GM12801 (cell line): ENCODE measurements around the gene CSTPP1.

Experiments used
- CTCF ChIP-seq: IDR thresholded peaks from one replicate; pipeline ENCODE4 v1.5.1; 2011; ENCODE audit warnings: control low read depth; ENCODE audit not compliant: insufficient read length; ENCODE audit errors: extremely low read depth

The CSTPP1 gene

GRCh38 chr11:47192111-47192510, 255.6 kb downstream of the CSTPP1 start:
- no peak for TF ChIP-seq CTCF

- no peak for TF ChIP-seq CTCF
Observed at GRCh38 chr11:47201015-47201414, 264.5 kb downstream of the CSTPP1 start.

DNA sequence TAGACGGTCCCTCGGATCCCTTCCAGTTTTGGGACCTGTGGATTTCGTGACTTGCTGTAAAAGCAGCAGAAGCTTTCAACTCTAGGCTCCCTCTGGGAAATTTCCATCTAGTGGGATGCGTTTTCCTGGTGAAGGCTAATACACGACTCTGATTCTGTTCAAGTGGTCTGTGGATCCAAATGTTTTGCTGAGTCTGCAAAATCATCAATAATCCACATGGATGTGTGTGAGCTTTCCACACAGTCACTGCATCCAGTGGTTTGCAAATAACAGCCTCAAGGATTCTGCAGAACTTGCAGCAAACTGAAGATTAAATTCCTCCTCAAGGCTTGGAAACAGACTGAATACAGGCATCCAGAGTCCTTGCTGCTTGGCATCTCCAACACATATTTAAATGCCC, 266.0 kb downstream of the CSTPP1 start:
- no peak for TF ChIP-seq CTCF

- TF ChIP-seq CTCF, result no peak
Observed at GRCh38 chr11:47204637-47204989, 268.1 kb downstream of the CSTPP1 start.

DNA sequence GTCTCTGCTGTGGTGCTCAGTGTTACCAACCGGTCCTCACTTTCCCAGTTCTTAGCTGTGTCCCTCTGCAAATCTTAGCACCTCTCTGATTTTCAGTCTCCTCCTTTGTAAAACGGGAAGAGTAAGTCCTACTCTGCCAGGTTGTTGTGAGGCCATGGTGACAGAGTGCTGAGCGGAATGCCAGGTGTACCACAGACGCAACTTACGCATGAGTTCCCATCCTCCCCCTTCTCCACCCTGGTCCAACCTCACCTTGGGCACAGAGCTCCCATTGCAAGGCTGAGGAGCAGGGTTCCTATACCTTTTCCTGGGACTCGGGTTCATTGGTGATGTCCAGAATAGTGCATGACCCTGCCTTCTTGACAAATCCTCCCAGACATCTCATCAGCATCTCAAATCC, 270.9 kb downstream of the CSTPP1 start:
- TF ChIP-seq CTCF, result no peak

DNA sequence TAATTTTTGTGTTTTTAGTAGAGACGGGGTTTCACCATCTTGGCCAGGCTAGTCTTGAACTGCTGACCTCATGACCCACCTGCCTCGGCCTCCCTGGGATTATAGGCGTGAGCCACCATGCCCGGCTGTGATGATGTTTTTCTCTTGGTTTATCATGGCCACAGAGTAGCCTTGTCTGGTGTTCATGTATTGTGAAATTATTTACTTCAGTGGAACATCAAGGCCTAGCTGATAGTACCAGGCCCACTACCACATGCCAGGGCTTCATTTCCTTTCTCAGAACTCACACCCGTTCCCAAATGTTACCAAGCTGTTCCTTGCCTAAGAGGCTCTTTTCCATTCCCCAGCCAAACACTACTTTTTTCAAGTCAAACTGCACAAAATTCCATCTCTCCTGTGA, 272.1 kb downstream of the CSTPP1 start:
- TF ChIP-seq CTCF, result no peak
